HG02571 (cell line): ENCODE measurements around the gene UBE2B.

Experiments
- ATAC-seq: cut with Tn5 transposase; IDR thresholded peaks from one replicate; pipeline ENCODE4 v1.9.1; 2021; ENCODE audit warnings: mild to moderate bottlenecking, moderate library complexity; ENCODE audit not compliant: unreplicated experiment

UBE2B gene

DNA sequence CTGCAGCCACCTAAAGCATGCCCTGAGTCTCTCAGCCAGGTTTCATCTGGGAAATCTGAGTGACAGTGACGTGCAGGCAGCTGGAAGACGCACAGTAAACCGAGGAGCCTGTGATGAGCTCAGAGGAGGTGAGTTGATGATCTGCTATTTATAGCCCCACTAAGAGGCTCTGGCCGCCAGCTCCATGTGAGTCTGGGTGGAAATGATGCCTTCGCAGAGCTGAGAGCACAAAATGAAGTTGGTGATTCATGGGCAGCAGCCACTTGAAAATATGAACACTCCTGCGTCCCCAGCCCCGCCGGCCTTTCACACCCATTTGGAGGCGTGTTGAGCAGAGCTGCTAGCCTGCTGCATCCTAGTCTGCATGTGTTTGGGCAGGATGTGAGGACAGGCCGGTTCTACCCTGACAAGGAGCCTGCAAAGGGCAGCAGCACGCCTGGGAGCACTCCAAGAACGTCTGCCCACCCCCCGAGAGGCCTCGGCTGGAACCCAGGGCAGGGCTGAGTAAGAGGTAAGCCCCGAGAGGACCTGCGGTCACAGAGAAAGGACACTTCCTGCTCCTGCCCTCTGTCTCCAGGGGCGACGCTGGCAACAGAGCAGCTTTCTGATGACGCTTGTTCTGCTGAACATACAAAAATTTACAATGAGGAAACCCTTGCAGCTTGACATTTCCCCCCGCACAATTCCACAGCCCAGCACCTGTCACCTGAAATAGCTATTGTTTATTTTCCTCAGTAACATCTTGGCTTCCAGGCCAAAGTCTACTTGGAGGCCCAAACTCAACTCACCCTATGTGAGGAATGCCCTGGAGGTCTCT is 65.4 kb downstream of the UBE2B start:
- ATAC-seq, result peak; percentile 80

- no peak for ATAC-seq
These were observed 66.0 kb downstream of the UBE2B start for GRCh38 chr5:134437340-134437846.

- ATAC-seq, result no peak
These were observed 66.6 kb downstream of the UBE2B start for GRCh38 chr5:134437847-134438581.

DNA sequence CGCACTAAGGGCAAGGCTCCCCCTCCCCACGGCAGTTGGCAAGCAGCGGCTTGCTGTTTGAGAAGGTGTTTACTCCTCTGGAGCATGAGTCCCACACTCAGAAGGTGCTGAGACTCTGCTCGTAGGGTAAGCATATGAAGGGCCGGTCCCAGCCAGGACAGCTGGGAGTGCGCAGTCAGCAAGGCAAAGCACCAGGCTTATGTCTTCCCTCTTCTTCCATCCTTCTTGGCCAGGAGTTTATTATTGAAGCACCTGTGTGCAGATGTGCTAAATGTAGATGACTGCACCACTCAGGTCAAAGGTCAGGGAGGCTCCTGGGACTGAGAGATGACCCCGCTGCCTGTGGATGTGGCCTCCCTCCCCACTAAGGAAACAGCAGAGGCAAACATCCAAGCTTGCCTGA is 67.4 kb downstream of the UBE2B start:
- no peak for ATAC-seq

DNA sequence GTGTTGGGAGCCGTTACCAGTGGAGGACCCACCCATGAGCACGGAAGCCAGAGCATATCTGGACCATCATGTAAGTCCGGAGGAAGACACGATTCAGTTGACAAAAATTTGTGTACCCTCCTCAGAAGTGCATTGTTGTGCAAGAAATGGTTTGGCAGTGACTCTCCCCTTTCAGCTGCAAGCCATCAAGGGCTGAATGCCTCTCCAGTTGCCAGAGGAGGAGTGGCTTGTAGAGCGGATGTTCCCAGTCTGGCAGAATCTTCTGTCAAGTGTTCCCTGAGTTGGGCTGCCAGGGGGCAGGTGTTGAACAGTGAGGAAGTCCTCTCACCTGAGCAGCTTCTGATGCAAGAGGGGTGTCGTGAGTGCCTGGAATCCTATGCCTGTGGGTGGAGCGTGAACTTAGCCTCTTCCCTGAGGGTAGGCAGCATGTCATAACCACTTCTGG is 67.9 kb downstream of the UBE2B start:
- ATAC-seq, result no peak

GRCh38 chr5:134440201-134440755 is 68.9 kb downstream of the UBE2B start:
- ATAC-seq, result no peak
